GM19043 (cell line): ENCODE results near the gene TMEM232.
"Not testable (repeated sequence)": the region's sequence is repeated elsewhere in the genome, so short reads cannot be mapped to it uniquely, and the experiment has no call there.

Experiments used
- ATAC-seq: cut with Tn5 transposase; IDR thresholded peaks from one replicate; pipeline ENCODE4 v1.9.1; 2021; ENCODE audit warnings: low read depth; ENCODE audit not compliant: unreplicated experiment

Gene TMEM232

DNA sequence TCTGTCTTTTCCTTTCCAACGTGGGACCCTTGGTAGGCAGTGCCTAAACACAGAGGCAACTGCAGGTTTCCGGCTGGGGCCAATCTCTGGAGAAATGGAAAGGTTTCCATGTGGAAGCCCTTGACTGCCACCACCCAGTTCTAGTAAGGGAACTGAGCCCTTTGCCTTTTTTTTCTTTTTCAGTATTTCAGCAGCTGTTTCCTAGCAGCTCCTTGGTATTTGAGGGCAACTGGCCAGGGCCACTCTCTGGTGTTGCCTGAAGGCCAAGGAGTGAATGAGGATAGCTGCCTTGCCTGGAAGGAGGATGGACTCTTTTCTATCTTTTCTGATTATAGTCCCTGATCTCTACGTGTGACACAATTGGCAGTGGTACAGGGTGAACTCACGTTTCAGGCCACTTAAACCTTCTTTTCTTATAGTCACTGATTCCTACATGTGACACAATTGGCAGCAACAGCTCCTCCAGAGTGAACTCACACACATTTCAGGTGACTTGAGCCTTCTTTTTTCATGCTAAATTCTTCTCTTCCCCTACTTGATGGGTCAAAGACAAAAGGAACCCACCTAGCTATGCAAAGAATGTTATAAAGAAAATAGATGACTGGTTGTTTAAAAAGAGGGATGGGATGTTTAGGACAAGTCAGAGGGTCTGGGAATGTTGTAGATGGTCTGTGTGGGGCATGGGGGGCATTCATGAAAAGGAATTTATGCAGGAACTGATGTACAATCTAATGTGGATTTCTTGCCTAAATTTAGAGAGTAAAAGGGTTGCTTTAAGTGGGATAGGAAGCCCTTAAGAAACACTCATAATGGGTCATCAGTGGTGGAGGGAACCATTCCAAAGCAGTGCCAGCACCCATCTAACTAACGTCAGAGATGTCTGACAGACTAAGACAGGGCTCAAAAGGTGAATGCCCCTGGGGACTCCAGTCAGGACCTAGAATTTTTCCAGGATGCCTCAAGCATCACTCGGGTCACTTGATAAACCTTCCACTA is 190.1 kb downstream of the TMEM232 start:
- no peak for ATAC-seq

DNA sequence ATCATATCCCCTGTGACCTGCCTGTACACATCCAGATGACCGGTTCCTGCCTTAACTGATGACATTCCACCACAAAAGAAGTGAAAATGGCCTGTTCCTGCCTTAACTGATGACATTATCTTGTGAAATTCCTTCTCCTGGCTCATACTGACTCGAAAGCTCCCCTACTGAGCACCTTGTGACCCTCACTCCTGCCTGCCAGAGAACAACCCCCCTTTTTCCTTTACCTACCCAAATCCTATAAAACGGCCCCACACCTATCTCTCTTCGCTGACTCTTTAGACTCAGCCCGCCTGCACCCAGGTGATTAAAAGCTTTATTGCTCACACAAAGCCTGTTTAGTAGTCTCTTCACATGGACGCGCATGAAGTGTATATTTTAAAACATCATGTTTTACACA is 191.3 kb downstream of the TMEM232 start:
- not testable (repeated sequence) for ATAC-seq

DNA sequence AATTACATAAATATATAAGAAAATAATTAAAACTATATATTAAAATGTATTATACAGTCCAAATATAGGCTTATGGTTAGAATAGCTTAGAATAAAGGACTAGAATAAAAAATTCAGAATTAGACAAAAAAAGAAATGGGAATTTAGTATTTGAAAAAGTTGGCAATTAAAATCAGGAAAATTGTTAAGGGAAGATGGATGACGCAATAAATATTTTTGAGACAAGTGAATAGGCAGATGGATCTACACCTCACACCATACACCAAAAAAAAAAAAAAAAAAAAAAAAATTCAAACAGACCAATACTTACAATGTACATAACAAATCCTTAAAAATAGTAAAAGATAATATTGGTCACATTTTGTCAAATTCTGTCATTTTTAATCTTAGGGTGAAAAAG is 200.7 kb downstream of the TMEM232 start:
- no peak for ATAC-seq

DNA sequence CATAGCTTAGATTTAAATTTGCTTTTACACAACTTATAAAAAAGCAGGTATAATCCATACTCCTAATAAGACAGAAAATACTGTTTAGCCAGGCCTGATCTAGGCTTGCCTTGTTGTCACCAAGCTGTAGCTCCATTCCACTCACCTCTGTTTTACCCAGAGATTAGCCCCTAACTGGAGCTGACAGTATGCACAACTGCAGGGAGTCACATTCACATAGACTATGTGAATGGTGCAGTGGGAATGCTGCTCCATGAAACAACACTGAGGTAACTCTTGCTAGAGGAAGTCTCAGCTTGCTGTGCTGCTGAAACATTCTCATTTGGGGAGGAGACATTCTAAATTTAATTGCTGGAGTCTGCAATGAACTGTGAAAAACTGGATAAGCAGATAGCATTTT is 209.1 kb downstream of the TMEM232 start:
- no peak for ATAC-seq

DNA sequence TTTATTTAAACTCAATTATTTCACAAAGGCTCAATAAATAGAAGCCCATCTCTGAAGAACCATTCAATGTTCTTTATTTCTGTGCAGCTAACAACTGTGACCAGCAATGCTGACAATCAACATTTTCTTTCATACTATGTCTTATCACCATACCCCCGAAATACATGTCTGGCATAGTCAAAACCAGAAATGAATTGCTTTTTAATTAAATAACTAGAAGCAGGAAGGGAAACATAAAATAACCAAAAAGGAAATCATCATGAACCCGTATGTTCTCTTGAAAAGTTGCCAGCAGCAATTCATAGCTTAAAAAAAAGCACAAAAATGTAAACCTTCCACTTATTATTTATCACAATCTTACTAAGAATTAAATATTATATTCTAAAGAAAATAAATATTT is 212.4 kb downstream of the TMEM232 start:
- no peak for ATAC-seq

DNA sequence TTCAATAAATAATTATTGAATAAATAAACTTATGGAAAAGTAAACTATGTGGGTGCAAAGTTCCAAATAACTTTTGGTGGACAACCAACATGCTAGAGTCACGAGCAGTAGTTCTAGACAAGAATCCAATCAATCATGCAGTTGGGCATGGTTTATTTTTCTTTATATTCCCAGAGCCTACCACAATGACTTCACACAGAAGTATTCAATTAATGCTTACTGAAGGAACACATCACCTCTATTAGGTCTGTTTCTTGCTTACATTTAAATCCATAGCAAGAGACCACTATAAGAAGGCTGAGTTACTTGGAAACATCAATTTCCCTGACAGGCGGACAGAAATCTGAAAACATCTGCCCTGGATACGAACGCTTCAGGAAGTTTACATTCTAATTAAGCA is 214.2 kb downstream of the TMEM232 start:
- no peak for ATAC-seq

DNA sequence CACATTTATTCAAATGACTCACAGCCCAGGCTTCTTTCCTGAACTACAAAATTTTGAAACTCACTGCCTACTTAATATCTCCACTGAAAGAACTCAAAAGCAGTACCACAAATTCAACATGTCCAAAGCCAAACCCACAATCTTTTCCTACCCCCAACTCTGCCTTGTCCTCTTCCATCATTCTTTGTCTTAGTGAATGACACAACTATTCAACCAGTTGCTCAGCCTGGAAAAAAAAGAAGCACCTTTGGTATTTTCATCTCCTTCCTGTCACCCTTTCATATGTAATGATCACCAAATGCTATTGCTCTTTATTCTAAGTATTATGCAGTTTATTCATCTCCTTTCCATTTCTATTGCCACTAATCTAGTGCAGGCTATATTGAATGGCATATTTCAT is 216.3 kb downstream of the TMEM232 start:
- no peak for ATAC-seq

DNA sequence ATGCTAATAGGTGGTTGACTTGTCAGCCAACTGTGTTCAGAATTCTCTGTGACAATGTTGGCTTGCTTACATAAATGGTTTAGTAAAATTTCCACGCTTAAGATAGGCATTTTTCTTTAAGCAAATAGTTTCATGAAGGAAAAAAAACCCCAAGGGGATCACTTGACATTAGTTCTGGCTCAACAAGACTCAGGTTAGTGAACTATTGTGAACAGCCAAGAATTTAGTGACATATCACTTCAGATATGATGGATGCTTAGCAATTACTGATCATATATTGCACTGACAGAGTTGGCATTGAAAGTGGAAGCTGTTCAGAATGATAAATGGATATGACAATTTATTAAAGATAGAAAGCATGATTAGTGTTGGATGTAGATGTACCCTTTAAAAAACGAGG is 218.5 kb downstream of the TMEM232 start:
- ATAC-seq = no peak

DNA sequence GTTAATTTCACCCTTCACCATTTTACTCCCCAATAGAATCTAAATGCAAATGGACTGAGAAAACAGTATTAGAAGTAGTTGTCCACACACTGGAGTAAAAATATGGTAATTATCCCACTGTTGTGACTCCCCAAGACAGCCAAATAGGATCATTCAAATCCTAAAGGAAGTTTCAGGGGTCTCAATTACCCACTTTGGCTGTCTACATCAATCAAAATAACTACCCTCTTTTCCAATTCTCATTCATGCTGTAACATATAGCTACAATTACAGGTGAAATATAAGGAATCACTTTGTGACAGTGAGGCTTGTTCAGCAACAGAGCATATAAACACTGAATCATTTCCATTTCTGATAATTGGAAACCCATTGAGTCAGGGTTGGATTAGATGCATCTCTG is 220.1 kb downstream of the TMEM232 start:
- ATAC-seq = no peak

DNA sequence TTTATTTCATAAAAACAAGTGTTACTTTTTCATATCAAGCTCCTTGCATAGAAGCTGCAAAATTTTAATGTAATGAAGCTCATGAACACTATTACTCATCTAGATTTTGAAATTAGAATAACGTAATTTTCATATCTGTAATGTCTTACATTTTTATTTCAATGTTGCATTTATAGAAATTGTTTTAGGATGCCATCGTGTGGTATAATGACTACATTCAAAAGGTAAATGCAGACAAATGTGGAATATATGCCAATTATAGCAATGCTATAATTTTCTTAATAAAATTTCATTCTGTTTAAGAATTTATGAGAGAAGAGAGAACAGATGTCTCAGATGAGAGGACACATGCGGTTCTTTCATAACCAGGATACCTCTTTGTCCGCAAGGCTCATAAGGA is 230.2 kb downstream of the TMEM232 start:
- no peak for ATAC-seq

DNA sequence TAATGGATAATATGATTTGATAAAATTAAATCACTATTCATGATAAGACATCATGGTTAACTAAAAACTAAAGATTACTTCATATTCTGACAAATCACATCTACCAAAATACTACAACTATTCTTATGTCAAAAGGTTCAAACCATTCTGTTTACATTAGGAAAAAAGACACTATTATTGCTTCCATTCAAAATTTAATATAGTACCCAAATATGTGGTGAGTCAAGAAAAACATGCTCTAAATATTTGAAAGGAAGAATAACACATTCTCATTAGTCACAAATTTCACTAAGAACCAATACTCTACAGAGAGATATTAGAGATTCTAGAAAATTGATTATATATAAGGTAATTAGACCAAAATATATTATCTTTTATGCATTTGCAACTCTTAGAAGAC is 234.0 kb downstream of the TMEM232 start:
- ATAC-seq = no peak

DNA sequence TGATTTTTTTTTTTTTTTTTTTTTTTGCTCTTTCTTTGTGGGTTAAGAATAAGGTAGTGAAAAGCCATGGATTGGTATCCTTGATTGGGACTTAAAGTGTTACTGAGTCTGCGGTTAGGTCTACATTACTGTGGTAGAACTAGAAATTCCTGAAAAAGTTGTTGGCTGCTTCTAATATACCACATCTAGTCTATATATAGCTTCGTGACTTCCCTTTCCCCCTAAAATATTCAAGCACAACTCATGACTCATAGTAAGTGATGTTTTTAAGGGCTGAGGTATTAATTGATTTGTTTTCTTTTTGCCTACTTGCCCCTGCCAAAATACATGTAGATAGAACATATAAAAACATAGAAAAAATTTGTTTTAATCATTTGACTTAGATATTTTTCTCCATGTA is 247.6 kb downstream of the TMEM232 start:
- no peak for ATAC-seq

DNA sequence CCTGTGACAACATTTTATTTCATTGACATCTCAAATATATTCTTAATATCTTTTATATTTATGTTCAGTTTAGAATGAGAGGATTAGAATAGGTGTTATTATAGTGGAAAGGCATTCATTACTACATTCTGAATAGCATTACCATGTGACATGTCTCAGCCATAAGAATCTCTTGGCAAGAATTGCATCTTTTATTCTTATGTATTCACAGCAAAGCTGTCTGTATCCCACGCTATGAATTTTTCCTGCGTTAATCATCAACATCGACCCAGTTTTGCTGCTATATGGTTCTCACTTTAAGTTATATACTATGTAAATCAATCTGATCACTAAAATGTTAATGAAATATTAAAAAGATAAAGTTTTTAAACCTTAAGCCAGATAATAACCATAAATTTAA is 248.6 kb downstream of the TMEM232 start:
- ATAC-seq = no peak

DNA sequence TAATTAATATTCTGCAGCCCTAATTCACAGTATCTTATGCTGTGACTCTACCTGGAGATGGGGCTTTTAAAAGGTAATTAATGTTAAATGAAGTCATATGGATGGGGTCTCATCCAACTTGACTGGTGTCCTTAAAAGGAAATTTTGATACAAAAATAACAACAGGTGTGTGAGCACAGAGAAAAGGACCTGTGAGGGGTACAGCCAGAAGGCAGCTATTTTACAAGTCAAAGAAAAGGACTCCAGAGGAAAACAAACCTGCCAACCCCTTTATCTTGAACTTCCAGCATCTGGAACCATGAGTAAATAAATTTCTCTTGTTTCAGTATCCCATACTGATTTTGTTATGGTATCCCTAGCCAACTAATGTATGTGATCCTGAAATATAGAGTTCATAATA is 250.3 kb downstream of the TMEM232 start:
- no peak for ATAC-seq

DNA sequence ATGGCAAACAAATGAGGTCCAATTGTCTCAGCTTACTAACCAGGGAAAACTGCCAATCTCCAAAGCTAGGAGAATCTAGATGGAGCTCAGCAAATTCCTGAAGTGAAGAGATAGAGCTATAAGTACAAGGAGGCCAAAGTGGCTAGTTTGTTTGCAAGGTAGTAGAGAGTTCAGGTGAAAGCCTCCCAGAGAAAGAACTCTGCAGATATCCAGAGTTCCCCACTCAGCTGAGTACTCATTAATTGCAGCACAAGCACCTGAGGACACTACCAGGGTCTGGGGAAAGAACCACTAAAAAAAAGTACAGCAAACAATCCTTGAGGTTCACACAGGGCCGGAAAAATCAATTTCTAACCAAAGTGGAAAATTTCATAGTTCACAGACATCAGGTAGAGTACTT is 250.9 kb downstream of the TMEM232 start:
- no peak for ATAC-seq

DNA sequence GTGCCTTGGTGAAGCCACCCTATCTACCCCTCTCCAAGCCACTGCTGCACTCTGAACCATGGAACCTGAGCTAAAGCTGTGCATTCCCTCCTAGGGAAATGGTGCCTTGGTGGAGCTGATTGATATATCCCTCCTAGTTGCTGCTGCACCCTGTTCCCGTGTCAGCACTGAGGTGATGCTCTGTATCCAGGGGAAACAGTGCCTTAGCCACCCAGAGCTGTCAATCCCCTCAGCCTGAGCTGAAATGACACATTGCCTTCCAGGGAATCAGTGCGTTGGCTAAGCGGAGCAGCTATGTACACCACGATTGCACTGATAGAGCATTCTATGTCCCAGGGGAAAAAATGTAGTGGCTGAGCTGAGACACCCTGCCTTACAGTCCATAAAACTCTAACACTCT is 257.0 kb downstream of the TMEM232 start:
- ATAC-seq = no peak

DNA sequence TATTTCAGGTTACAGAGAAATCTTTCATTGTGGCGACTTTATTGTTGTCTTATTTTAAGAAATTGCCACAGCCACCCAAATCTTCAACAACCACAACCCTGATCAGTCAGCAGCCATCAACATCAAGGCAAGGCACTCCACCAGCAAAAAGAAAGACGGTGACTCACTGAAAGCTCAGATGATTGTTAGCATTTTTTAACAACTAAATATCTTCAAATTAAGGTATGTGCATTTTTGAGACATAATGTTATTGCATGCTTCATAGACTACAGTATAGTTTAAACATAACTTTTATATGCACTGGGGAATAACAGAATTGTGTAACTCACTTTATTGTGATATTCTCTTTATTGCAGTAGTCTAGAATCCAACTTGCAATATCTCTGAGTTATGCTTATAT is 263.4 kb downstream of the TMEM232 start:
- no peak for ATAC-seq

DNA sequence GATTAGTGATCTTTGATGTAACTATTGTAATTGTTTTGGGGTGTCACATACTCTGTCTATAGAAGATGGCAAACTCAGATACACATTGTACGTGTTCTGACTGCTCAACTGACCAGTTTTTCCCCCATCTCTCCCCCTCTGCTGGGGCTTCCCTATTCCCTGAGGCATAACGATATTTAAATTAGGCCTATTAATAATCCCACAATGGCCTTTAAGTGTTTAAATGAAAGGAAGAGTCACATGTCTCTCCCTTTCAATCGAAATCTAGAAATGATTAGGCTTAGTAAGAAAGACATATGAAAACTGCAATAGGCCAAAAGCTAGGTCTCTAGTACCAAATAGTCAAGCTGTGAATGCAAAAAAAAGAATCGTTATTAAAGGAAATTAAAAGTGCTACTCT is 265.6 kb downstream of the TMEM232 start:
- no peak for ATAC-seq

DNA sequence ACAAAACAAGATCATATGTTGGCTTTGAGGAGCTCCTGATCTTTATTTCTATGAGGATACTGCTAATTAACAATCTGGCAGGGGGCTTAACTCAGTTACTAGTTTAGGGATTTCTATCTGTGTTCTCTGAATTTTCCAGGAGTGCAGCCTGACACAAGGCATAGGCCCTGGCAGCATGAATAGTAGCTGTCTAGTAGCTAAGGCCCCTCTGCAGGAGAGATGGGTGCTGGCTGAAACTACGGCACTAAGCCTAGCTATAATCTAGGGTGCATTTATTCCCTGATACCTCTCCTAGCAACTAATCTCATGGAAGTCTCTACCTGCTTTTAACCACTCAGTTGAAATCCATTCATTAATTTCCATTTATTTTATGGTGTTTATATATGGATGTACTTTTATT is 268.2 kb downstream of the TMEM232 start:
- ATAC-seq = no peak

DNA sequence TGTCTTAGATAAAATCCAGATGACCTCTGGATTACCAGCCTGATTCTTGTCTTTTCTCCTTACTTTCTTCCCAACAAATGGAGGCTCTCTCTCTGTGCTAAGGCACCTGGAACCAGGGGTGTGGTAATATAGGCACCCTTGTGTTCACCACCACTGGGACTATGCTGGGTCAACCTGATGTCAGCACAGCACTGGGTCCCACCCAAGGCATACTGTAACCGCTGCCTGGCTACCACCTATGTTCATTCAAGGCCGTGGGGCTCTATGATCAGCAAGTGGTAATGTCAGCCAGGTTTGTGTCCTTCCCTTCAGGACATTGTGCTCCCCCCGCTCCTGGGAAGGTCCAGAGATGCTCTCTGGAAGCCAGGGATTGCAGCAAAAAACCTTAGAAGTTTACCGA is 283.6 kb downstream of the TMEM232 start:
- ATAC-seq = no peak

DNA sequence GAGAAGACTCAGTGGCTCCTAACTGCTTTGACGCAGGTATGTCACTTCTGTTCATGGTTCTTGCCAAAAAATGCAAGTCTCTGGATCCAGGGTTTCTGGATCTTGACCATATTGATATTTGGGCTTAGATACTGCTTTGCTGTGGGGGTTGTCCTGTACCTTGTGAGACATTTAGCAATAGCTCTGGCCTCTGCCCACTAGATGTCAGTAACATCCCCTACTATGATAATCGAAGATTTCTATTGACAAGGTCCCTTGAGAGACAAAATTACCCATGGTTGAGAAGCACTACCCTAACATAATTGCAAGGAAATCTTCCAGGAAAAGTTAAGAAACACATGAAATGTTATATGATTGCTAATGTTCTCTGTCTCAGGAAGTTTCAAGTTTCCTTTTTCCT is 285.4 kb downstream of the TMEM232 start:
- ATAC-seq = peak; percentile 58

DNA sequence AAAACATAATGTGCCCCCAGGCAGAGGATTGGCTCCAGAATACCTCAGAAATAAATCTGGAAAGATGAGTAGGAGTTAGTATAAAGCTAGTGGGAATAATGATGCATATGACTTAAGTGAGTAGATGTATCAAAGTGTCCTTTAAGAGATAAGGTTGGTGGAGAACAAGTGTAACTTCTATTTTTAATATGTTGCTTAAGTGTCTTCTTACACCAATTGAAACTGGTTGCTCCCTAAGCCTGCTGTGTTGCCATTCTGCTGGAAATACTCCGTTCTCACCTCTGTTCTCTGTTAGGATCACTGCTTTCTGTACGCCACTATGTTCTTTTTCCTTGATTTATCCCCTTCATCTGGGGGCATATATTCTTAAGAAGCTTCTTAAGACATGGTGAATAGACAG is 286.4 kb downstream of the TMEM232 start:
- ATAC-seq = no peak

DNA sequence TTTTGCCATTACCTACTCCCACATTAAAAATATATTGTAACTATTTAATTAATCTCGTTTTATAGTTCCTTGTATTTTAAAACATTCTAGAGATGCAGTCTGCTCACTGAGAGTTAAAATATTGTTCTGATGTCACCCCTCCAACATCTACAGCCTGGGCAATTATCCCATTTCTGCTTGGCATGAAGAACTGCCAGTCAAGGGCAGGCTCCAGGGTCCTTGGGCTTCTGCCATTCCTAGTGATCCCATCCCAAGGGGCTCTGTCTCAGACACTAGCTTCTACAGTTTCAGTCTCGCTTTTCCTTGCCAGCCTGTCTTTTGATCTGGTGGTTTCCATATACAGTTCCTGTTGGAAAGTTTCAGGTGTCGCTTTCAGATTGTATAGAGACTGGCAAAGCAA is 287.2 kb downstream of the TMEM232 start:
- no peak for ATAC-seq
